WTC11 (cell line): ENCODE results near the gene PLEKHA5. TPM values are rescaled to one million over a fixed set of nuclear protein-coding genes. Genes with fewer than 3 reads are reported as not detected.

Source experiments
- ATAC-seq: fragments of 200-7000 bp; cut with Tn5 transposase; 2 replicates; pipeline ENCODE4 v1.10.0; 2021; ENCODE audit warnings: mild to moderate bottlenecking, moderate library complexity
- CTCF ChIA-PET: fragments of 300-600 bp; sonication (Branson Sonifier 250); formaldehyde crosslinking; loops from one replicate; lab custom pipeline; 2021; ENCODE audit warnings: antibody characterized with exemption; lab: Charles Lee
- POLR2A ChIA-PET: fragments of 350-600 bp; sonication (Branson Sonifier 250); formaldehyde crosslinking; loops from one replicate; lab custom pipeline; 2021; ENCODE audit warnings: antibody characterized with exemption; lab: Charles Lee
- DNase-seq: peaks from one replicate; pipeline ENCODE4 v3.0.0; 2021; ENCODE audit warnings: low spot score
- H3K27ac Mint-ChIP-seq: 2 replicates; pipeline ENCODE4 v1.8.0; 2021; ENCODE audit warnings: mixed read lengths
- H3K27me3 Mint-ChIP-seq: 2 replicates; pipeline ENCODE4 v1.8.0; 2021; ENCODE audit warnings: low read depth, mild to moderate bottlenecking, moderate library complexity, mixed read lengths
- H3K36me3 Mint-ChIP-seq: 2 replicates; pipeline ENCODE4 v1.8.0; 2021; ENCODE audit warnings: mixed read lengths
- H3K4me1 Mint-ChIP-seq: 2 replicates; pipeline ENCODE4 v1.8.0; 2022; ENCODE audit warnings: mixed read lengths
- H3K4me3 Mint-ChIP-seq: 2 replicates; pipeline ENCODE4 v1.8.0; 2021; ENCODE audit warnings: mild to moderate bottlenecking, moderate library complexity, mixed read lengths
- H3K9me3 Mint-ChIP-seq: 2 replicates; pipeline ENCODE4 v1.8.0; 2021; ENCODE audit warnings: mixed read lengths
- ERG ChIP-seq: fragments of 250-450 bp; sonication (Bioruptor Pico); IDR thresholded peaks from 2 replicates; pipeline ENCODE4 v1.8.0; 2021; ENCODE audit warnings: mild to moderate bottlenecking
- FOXK1 ChIP-seq: sonication (generic); formaldehyde crosslinking; IDR thresholded peaks from 2 replicates; pipeline ENCODE4 v1.8.0; 2022; ENCODE audit warnings: mild to moderate bottlenecking, moderate library complexity, missing genetic modification reagents
- HMGXB4 ChIP-seq: sonication (generic); formaldehyde crosslinking; IDR thresholded peaks from 2 replicates; pipeline ENCODE4 v1.8.1; 2023; ENCODE audit warnings: mild to moderate bottlenecking, moderate library complexity, missing genetic modification reagents
- JAZF1 ChIP-seq: fragments of 250-450 bp; sonication (Bioruptor Pico); IDR thresholded peaks from 2 replicates; pipeline ENCODE4 v1.9.0; 2021; ENCODE audit warnings: moderate library complexity, mild to moderate bottlenecking, inconsistent platforms
- MYBL2 ChIP-seq: sonication (generic); formaldehyde crosslinking; IDR thresholded peaks from 2 replicates; pipeline ENCODE4 v1.8.1; 2023; ENCODE audit warnings: mild to moderate bottlenecking, moderate library complexity, missing genetic modification reagents
- NFATC4 ChIP-seq: fragments of 250-450 bp; sonication (Bioruptor Pico); IDR thresholded peaks from 2 replicates; pipeline ENCODE4 v1.9.0; 2021; ENCODE audit warnings: mild to moderate bottlenecking
- NFYB ChIP-seq: sonication (generic); formaldehyde crosslinking; conservative IDR thresholded peaks from 2 replicates; pipeline ENCODE4 v1.8.0; 2022; ENCODE audit warnings: low read depth, missing genetic modification reagents
- OVOL2 ChIP-seq: fragments of 250-450 bp; sonication (Bioruptor Pico); IDR thresholded peaks from 2 replicates; pipeline ENCODE4 v1.9.0; 2021; ENCODE audit warnings: mild to moderate bottlenecking, borderline replicate concordance
- PREB ChIP-seq: sonication (generic); formaldehyde crosslinking; IDR thresholded peaks from 2 replicates; pipeline ENCODE4 v1.8.1; 2022; ENCODE audit warnings: mild to moderate bottlenecking, missing genetic modification reagents, moderate library complexity, borderline replicate concordance
- TCF7 ChIP-seq: sonication (generic); formaldehyde crosslinking; IDR thresholded peaks from 2 replicates; pipeline ENCODE4 v1.8.0; 2022; ENCODE audit warnings: mild to moderate bottlenecking, low read depth, missing genetic modification reagents, moderate library complexity
- ZBTB43 ChIP-seq: sonication (generic); formaldehyde crosslinking; IDR thresholded peaks from 2 replicates; pipeline ENCODE4 v1.8.1; 2023; ENCODE audit warnings: mild to moderate bottlenecking, missing genetic modification reagents
- ZMAT4 ChIP-seq: fragments of 250-450 bp; sonication (Bioruptor Pico); IDR thresholded peaks from 2 replicates; pipeline ENCODE4 v1.9.0; 2021; ENCODE audit warnings: mild to moderate bottlenecking
- ZNF281 ChIP-seq: sonication (generic); formaldehyde crosslinking; IDR thresholded peaks from 2 replicates; pipeline ENCODE4 v1.8.0; 2023; ENCODE audit warnings: mild to moderate bottlenecking, missing genetic modification reagents
- total RNA-seq: library from RNA; stranded (reverse); gene quantifications from 3 replicates; pipeline ENCODE4 v1.2.3, GENCODE V29; 2021

The PLEKHA5 gene
- total RNA-seq, 1 experiment from 2014 or later, result 61.1 TPM

GRCh38 chr12:19200261-19200660 is 70.7 kb downstream of the PLEKHA5 start:
- ChIA-PET CTCF (interaction anchor here (1.5 kb wide), 1 partner anchor 14 kb away, joined by 9 read pairs; no protein-coding TSS in a partner anchor), POLR2A (interaction anchor here (0.6 to 1.1 kb wide), 2 partner anchors 9 to 58 kb away, joined by 3 to 4 read pairs; no protein-coding TSS in a partner anchor)
- DNase-seq, result no peak
- no peak for ATAC-seq
- no peaks in the 10 kb centered on the region for H3K9me3 Mint-ChIP-seq
- TF ChIP-seq MYBL2 (no peak), NFATC4 (CRISPR knock-in tag) (no peak), PREB (no peak), TCF7 (CRISPR knock-in tag) (no peak), JAZF1 (no peak), ZBTB43 (CRISPR knock-in tag) (no peak)
- no peaks in the 10 kb centered on the region for H3K27me3 Mint-ChIP-seq
- H3K4me3 Mint-ChIP-seq, result no peak overlapping the region
- peak overlapping the region; percentile 68; the same call in 1 of the 2 replicates for H3K27ac Mint-ChIP-seq
- H3K36me3 Mint-ChIP-seq, result no peaks in the 10 kb centered on the region
- H3K4me1 Mint-ChIP-seq, result peaks cover 56% of the 10 kb centered on the region

GRCh38 chr12:19201661-19202060 is 72.1 kb downstream of the PLEKHA5 start:
- Mint-ChIP-seq H3K36me3 (peaks cover under 1% of the 10 kb centered on the region), H3K27me3 (no peaks in the 10 kb centered on the region), H3K27ac (0 out of 2 replicates have a peak overlapping the region, but pooled peaks have one; percentile 11), H3K4me3 (no peak overlapping the region), H3K9me3 (no peaks in the 10 kb centered on the region)
- DNase-seq (no peak), ATAC-seq (no peak)
- POLR2A ChIA-PET, result no interaction called here
- CTCF ChIA-PET, result no interaction called here
- no peak for TF ChIP-seq NFYB (CRISPR knock-in tag)
- TF ChIP-seq ZNF281 (CRISPR knock-in tag), result no peak
- no peak for TF ChIP-seq ZMAT4 (CRISPR knock-in tag)
- no peak for TF ChIP-seq HMGXB4 (CRISPR knock-in tag)
- no peak for TF ChIP-seq ERG (CRISPR knock-in tag)
- no peak for TF ChIP-seq PREB
- no peak for TF ChIP-seq FOXK1 (CRISPR knock-in tag)
- TF ChIP-seq OVOL2 (CRISPR knock-in tag), result no peak
- TF ChIP-seq, all 79 proteins: peak for 0
- peaks cover 52% of the 10 kb centered on the region for H3K4me1 Mint-ChIP-seq
